ENCODE results near the gene FRMD4A. TPM values are rescaled to one million over a fixed set of nuclear protein-coding genes. Genes with fewer than 3 reads are reported as not detected.

Gene FRMD4A
- total RNA-seq, 1 experiment from 2014 or later = 7.1 TPM

- Histone ChIP-seq H3K9ac (ENCODE audit: low read length) (no peak overlapping the region), H3K9me2 (replicated peaks; ENCODE audit: low read length) (no peaks in the 10 kb centered on the region), H3K4me1 (ENCODE audit: insufficient read depth, low read length) (no peaks in the 10 kb centered on the region), H2AFZ (ENCODE audit: low read length) (no peak overlapping the region), H3K27ac (ENCODE audit: low read length) (no peak overlapping the region), H3K79me2 (ENCODE audit: low read length) (no peaks in the 10 kb centered on the region), H3K27me3 (ENCODE audit: low read length) (no peaks in the 10 kb centered on the region), H3K4me3 (ENCODE audit: low read length) (no peak overlapping the region), H3K4me2 (ENCODE audit: low read length) (no peak overlapping the region), H3K36me3 (ENCODE audit: low read depth, low read length) (no peaks in the 10 kb centered on the region), H3F3A (ENCODE audit: low read length, unreplicated experiment) (no peaks in the 10 kb centered on the region), H4K20me1 (ENCODE audit: low read length) (no peaks in the 10 kb centered on the region), H3K9me3 (ENCODE audit: low read length) (no peaks in the 10 kb centered on the region)
- intact Hi-C loops (cut with micrococcal nuclease) = no loop called here
- ChIA-PET CTCF (no interaction called here), POLR2A (ENCODE audit: unreplicated experiment) (no interaction called here)
- no TSS peak for BruUV-seq (replicated peaks)
- no peak for ATAC-seq
- DNase-seq = no peak
- TF ChIP-seq EZH2phosphoT487 (IDR thresholded peaks at IDR 0.05; ENCODE audit: borderline replicate concordance, low read length) (no peak), EZH2 (IDR thresholded peaks at IDR 0.05; ENCODE audit: low read length, unreplicated experiment) (no peak), CTCF (conservative IDR thresholded peaks at IDR 0.05; ENCODE audit: low read depth, low read length) (no peak)
Measured at GRCh38 chr10:13810568-13810967, 520.2 kb downstream of the FRMD4A start.

DNA sequence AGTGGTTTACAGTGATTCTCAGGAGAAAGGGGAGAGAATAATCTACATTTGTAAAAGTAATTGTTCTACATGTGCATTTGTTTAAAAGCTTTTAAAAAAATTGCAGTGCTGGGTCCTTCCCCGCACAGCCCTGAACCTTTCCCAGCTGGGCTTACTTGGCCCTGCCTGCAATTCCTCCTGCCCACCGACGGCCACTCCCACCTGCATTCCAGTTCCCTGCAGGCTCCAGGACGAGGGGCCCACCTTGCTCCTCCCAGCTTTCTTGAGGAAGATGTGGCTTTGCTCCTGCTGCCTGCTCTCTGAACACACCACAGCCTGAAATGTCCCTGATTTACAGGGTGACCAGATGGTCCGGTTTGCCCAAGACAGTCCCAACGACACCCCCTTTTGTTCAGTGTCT lies 521.3 kb downstream of the FRMD4A start:
- H3K4me2 ChIP-seq (ENCODE audit: low read length) = no peak overlapping the region
- ChIA-PET CTCF (no interaction called here), POLR2A (ENCODE audit: unreplicated experiment) (no interaction called here)
- no peak for ATAC-seq
- no peaks in the 10 kb centered on the region for H3K36me3 ChIP-seq (ENCODE audit: low read depth, low read length)
- H3K27me3 ChIP-seq (ENCODE audit: low read length) = no peaks in the 10 kb centered on the region
- H3K4me1 ChIP-seq (ENCODE audit: insufficient read depth, low read length) = no peaks in the 10 kb centered on the region
- no peaks in the 10 kb centered on the region for H3F3A ChIP-seq (ENCODE audit: low read length, unreplicated experiment)
- no peaks in the 10 kb centered on the region for H3K9me3 ChIP-seq (ENCODE audit: low read length)
- intact Hi-C loops (cut with micrococcal nuclease) = no loop called here
- no TSS peak for BruUV-seq (replicated peaks)
- no peak overlapping the region for H2AFZ ChIP-seq (ENCODE audit: low read length)
- H3K79me2 ChIP-seq (ENCODE audit: low read length) = no peaks in the 10 kb centered on the region
- TF ChIP-seq CTCF (conservative IDR thresholded peaks at IDR 0.05; ENCODE audit: low read depth, low read length) (no peak), EZH2 (IDR thresholded peaks at IDR 0.05; ENCODE audit: low read length, unreplicated experiment) (no peak), EZH2phosphoT487 (IDR thresholded peaks at IDR 0.05; ENCODE audit: borderline replicate concordance, low read length) (no peak)
- no peaks in the 10 kb centered on the region for H4K20me1 ChIP-seq (ENCODE audit: low read length)
- H3K9me2 ChIP-seq (replicated peaks; ENCODE audit: low read length) = no peaks in the 10 kb centered on the region
- H3K27ac ChIP-seq (ENCODE audit: low read length) = no peak overlapping the region
- DNase-seq = no peak
- H3K9ac ChIP-seq (ENCODE audit: low read length) = no peak overlapping the region
- H3K4me3 ChIP-seq (ENCODE audit: low read length) = no peak overlapping the region

- H3K27ac ChIP-seq (ENCODE audit: low read length) = no peak overlapping the region
- H3K4me1 ChIP-seq (ENCODE audit: insufficient read depth, low read length) = peaks cover 4% of the 10 kb centered on the region
- DNase-seq = no peak
- no peaks in the 10 kb centered on the region for H3K9me3 ChIP-seq (ENCODE audit: low read length)
- no peak overlapping the region for H3K4me3 ChIP-seq (ENCODE audit: low read length)
- H3K9ac ChIP-seq (ENCODE audit: low read length) = no peak overlapping the region
- no peak overlapping the region for H2AFZ ChIP-seq (ENCODE audit: low read length)
- no peaks in the 10 kb centered on the region for H3K9me2 ChIP-seq (replicated peaks; ENCODE audit: low read length)
- H3K36me3 ChIP-seq (ENCODE audit: low read depth, low read length) = no peaks in the 10 kb centered on the region
- intact Hi-C loops (cut with micrococcal nuclease) = no loop called here
- H3K79me2 ChIP-seq (ENCODE audit: low read length) = no peaks in the 10 kb centered on the region
- no TSS peak for BruUV-seq (replicated peaks)
- CTCF ChIA-PET = no interaction called here
- H3K4me2 ChIP-seq (ENCODE audit: low read length) = no peak overlapping the region
- TF ChIP-seq CTCF (conservative IDR thresholded peaks at IDR 0.05; ENCODE audit: low read depth, low read length) (no peak), EZH2phosphoT487 (IDR thresholded peaks at IDR 0.05; ENCODE audit: borderline replicate concordance, low read length) (no peak), EZH2 (IDR thresholded peaks at IDR 0.05; ENCODE audit: low read length, unreplicated experiment) (no peak)
- H4K20me1 ChIP-seq (ENCODE audit: low read length) = no peaks in the 10 kb centered on the region
- no peak for ATAC-seq
- POLR2A ChIA-PET (ENCODE audit: unreplicated experiment) = no interaction called here
- no peaks in the 10 kb centered on the region for H3K27me3 ChIP-seq (ENCODE audit: low read length)
- no peaks in the 10 kb centered on the region for H3F3A ChIP-seq (ENCODE audit: low read length, unreplicated experiment)
Measured at GRCh38 chr10:13808556-13809391, 522.0 kb downstream of the FRMD4A start.
